NCI-H2196 treated with DMSO at 0.1 percent for 48 hours (cell line): ENCODE results near the gene C20orf144.
"Not testable (repeated sequence)": the region's sequence is repeated elsewhere in the genome, so short reads cannot be mapped to it uniquely, and the experiment has no call there.

Experiments used
- DNase-seq: peaks from one replicate; lab custom pipeline; 2025; ENCODE audit not compliant: unreplicated experiment; lab: John Stamatoyannopoulos, UW

C20orf144 gene

GRCh38 chr20:33693741-33694638 lies 31.9 kb downstream of the C20orf144 start:
- no peak for DNase-seq

GRCh38 chr20:33694639-33695012 lies 32.5 kb downstream of the C20orf144 start:
- no peak for DNase-seq

GRCh38 chr20:33696448-33696847 lies 34.3 kb downstream of the C20orf144 start:
- DNase-seq, result no peak

GRCh38 chr20:33697129-33697528 lies 35.0 kb downstream of the C20orf144 start:
- DNase-seq, result no peak

- DNase-seq, result not testable (repeated sequence)
Observed at GRCh38 chr20:33698966-33699365, 36.8 kb downstream of the C20orf144 start.

GRCh38 chr20:33700696-33701441 lies 38.7 kb downstream of the C20orf144 start:
- not testable (repeated sequence) for DNase-seq

GRCh38 chr20:33701629-33702450 lies 39.7 kb downstream of the C20orf144 start:
- no peak for DNase-seq

GRCh38 chr20:33702861-33703260 lies 40.7 kb downstream of the C20orf144 start:
- DNase-seq, result peak; percentile 32

- no peak for DNase-seq
Observed at GRCh38 chr20:33703498-33704137, 41.5 kb downstream of the C20orf144 start.

- no peak for DNase-seq
Observed at GRCh38 chr20:33704197-33704924, 42.2 kb downstream of the C20orf144 start.

- no peak for DNase-seq
Observed at GRCh38 chr20:33707668-33708067, 45.5 kb downstream of the C20orf144 start.

GRCh38 chr20:33709398-33709797 lies 47.3 kb downstream of the C20orf144 start:
- no peak for DNase-seq

GRCh38 chr20:33709905-33710541 lies 47.9 kb downstream of the C20orf144 start:
- DNase-seq, result no peak

- DNase-seq, result no peak
Observed at GRCh38 chr20:33710681-33711445, 48.7 kb downstream of the C20orf144 start.

GRCh38 chr20:33711446-33711738 lies 49.3 kb downstream of the C20orf144 start:
- no peak for DNase-seq
